ENCODE data around the gene TBC1D22A.

The TBC1D22A gene

GRCh38 chr22:47091921-47092700 is 329.7 kb downstream of the TBC1D22A start:
- no peak for DNase-seq

- DNase-seq, result no peak
Measured at GRCh38 chr22:47092896-47093311, 330.5 kb downstream of the TBC1D22A start.

- DNase-seq, result no peak
Measured at GRCh38 chr22:47093720-47094119, 331.3 kb downstream of the TBC1D22A start.

- DNase-seq, result peak in 1 of 2 experiments; percentile 25
Measured at GRCh38 chr22:47094861-47095330, 332.4 kb downstream of the TBC1D22A start.

GRCh38 chr22:47095395-47096122 is 333.1 kb downstream of the TBC1D22A start:
- no peak for DNase-seq

- no peak for DNase-seq
Measured at GRCh38 chr22:47098121-47098520, 335.7 kb downstream of the TBC1D22A start.

- no peak for DNase-seq
Measured at GRCh38 chr22:47098554-47098953, 336.1 kb downstream of the TBC1D22A start.

- no peak for DNase-seq
Measured at GRCh38 chr22:47100019-47100418, 337.6 kb downstream of the TBC1D22A start.

GRCh38 chr22:47100646-47101200 is 338.3 kb downstream of the TBC1D22A start:
- DNase-seq, result no peak

GRCh38 chr22:47101321-47101885 is 339.0 kb downstream of the TBC1D22A start:
- no peak for DNase-seq

- DNase-seq, result no peak
Measured at GRCh38 chr22:47102081-47102480, 339.6 kb downstream of the TBC1D22A start.

- DNase-seq, result no peak
Measured at GRCh38 chr22:47102648-47103047, 340.2 kb downstream of the TBC1D22A start.

- no peak for DNase-seq
Measured at GRCh38 chr22:47105085-47105484, 342.6 kb downstream of the TBC1D22A start.

GRCh38 chr22:47106806-47107205 is 344.4 kb downstream of the TBC1D22A start:
- no peak for DNase-seq

- no peak for DNase-seq
Measured at GRCh38 chr22:47107431-47107830, 345.0 kb downstream of the TBC1D22A start.

- no peak for DNase-seq
Measured at GRCh38 chr22:47110817-47111443, 348.5 kb downstream of the TBC1D22A start.

GRCh38 chr22:47111626-47112581 is 349.5 kb downstream of the TBC1D22A start:
- no peak for DNase-seq

GRCh38 chr22:47112582-47112965 is 350.1 kb downstream of the TBC1D22A start:
- no peak for DNase-seq

GRCh38 chr22:47112994-47113852 is 350.8 kb downstream of the TBC1D22A start:
- DNase-seq, result no peak

- DNase-seq, result no peak
Measured at GRCh38 chr22:47113853-47114415, 351.5 kb downstream of the TBC1D22A start.
